GM18502 (cell line): ENCODE data around the gene LGALS7.
"Not testable (repeated sequence)": the region's sequence is repeated elsewhere in the genome, so short reads cannot be mapped to it uniquely, and the experiment has no call there.

ENCODE experiments used
- ATAC-seq: cut with Tn5 transposase; IDR thresholded peaks from one replicate; pipeline ENCODE4 v1.9.1; 2021; ENCODE audit warnings: mild to moderate bottlenecking; ENCODE audit not compliant: unreplicated experiment, poor library complexity

LGALS7 gene

GRCh38 chr19:38800577-38801347 lies 27.4 kb upstream of the LGALS7 start:
- no peak for ATAC-seq

- ATAC-seq = no peak
Observed at GRCh38 chr19:38799104-38799503, 25.8 kb upstream of the LGALS7 start.

- ATAC-seq = not testable (repeated sequence)
Observed at GRCh38 chr19:38797781-38798180, 24.5 kb upstream of the LGALS7 start.

GRCh38 chr19:38796154-38796553 lies 22.8 kb upstream of the LGALS7 start:
- ATAC-seq = no peak

- ATAC-seq = no peak
Observed at GRCh38 chr19:38795549-38795948, 22.2 kb upstream of the LGALS7 start.

GRCh38 chr19:38793671-38794070 lies 20.4 kb upstream of the LGALS7 start:
- ATAC-seq = no peak

- ATAC-seq = no peak
Observed at GRCh38 chr19:38793177-38793576, 19.9 kb upstream of the LGALS7 start.

GRCh38 chr19:38792250-38793111 lies 19.2 kb upstream of the LGALS7 start:
- ATAC-seq = no peak

- peak; percentile 56 for ATAC-seq
Observed at GRCh38 chr19:38791451-38792064, 18.2 kb upstream of the LGALS7 start.

GRCh38 chr19:38790507-38791403 lies 17.4 kb upstream of the LGALS7 start:
- ATAC-seq = not testable (repeated sequence)

GRCh38 chr19:38788478-38789243 lies 15.3 kb upstream of the LGALS7 start, which contains the start of gene LGALS7B:
Gene LGALS7B, plus strand, starts transcription at chr19:38789200. Its CDS starts 27 bp downstream, at chr19:38789227.
- no peak for ATAC-seq

- ATAC-seq = no peak
Observed at GRCh38 chr19:38786572-38787265, 13.4 kb upstream of the LGALS7 start.

- not testable (repeated sequence) for ATAC-seq
Observed at GRCh38 chr19:38786061-38786460, 12.7 kb upstream of the LGALS7 start.

- ATAC-seq = no peak
Observed at GRCh38 chr19:38785187-38785699, 11.9 kb upstream of the LGALS7 start.

GRCh38 chr19:38784224-38784623 lies 10.9 kb upstream of the LGALS7 start:
- no peak for ATAC-seq

- ATAC-seq = not testable (repeated sequence)
Observed at GRCh38 chr19:38782212-38782611, 8.9 kb upstream of the LGALS7 start.

GRCh38 chr19:38781058-38781457 lies 7.7 kb upstream of the LGALS7 start:
- ATAC-seq = no peak

- ATAC-seq = no peak
Observed at GRCh38 chr19:38780443-38780842, 7.1 kb upstream of the LGALS7 start.
